Stomach (tissue), 4 donors: ENCODE results near the gene ADAD2.

Source experiments
- CTCF ChIP-seq, 7 experiments: fragments of 450-650 bp in 4 of 7; fragments of 200-600 bp in 3 of 7; sonication (generic) in 3 of 7; IDR thresholded peaks; one replicate each; pipeline ENCODE4 v1.5.1; 2016 to 2019; ENCODE audit warnings: antibody characterized with exemption in 7 of 7, control low read depth in 2 of 7, mild to moderate bottlenecking in 1 of 7
- EP300 ChIP-seq: sonication (generic); formaldehyde crosslinking; IDR thresholded peaks from one replicate; pipeline ENCODE4 v1.6.1; 2017; ENCODE audit warnings: antibody characterized with exemption
- POLR2A ChIP-seq, 4 donors: fragments of 450-650 bp; IDR thresholded peaks; one replicate each; pipeline ENCODE4 v1.6.1; 2016; ENCODE audit warnings: antibody characterized with exemption in 4 of 4, control low read depth in 2 of 4, mild to moderate bottlenecking in 1 of 4, moderate library complexity in 1 of 4
- POLR2AphosphoS5 ChIP-seq, 3 donors: sonication (generic); formaldehyde crosslinking; IDR thresholded peaks; one replicate each; pipeline ENCODE4 v1.6.1; 2016; ENCODE audit warnings: antibody characterized with exemption in 3 of 3

GRCh38 chr16:84245956-84246678, 55.2 kb downstream of the ADAD2 start:
- TF ChIP-seq POLR2A (IDR thresholded peaks at IDR 0.05) (no peak), CTCF (IDR thresholded peaks at IDR 0.05) (no peak), EP300 (no peak), POLR2AphosphoS5 (IDR thresholded peaks at IDR 0.05) (no peak)
